ENCODE data around the gene FAIM2. TPM values are rescaled to one million over a fixed set of nuclear protein-coding genes. Genes with fewer than 3 reads are reported as not detected.

Gene FAIM2
- total RNA-seq, 1 donor from 2014 or later: not detected

- DNase-seq (ENCODE audit: low read depth): no peak
These were observed 36.0 kb upstream of the FAIM2 start for GRCh38 chr12:49939707-49940106.

- DNase-seq (ENCODE audit: low read depth): no peak
These were observed 35.6 kb upstream of the FAIM2 start for GRCh38 chr12:49939307-49939706.

- DNase-seq (ENCODE audit: low read depth): no peak
These were observed 34.1 kb upstream of the FAIM2 start for GRCh38 chr12:49937639-49938300.

GRCh38 chr12:49936925-49937324 is 33.2 kb upstream of the FAIM2 start:
- DNase-seq (ENCODE audit: low read depth): peak; percentile 85

GRCh38 chr12:49934505-49934904 is 30.8 kb upstream of the FAIM2 start:
- no peak for DNase-seq (ENCODE audit: low read depth)

- DNase-seq (ENCODE audit: low read depth): no peak
These were observed 30.1 kb upstream of the FAIM2 start for GRCh38 chr12:49933796-49934195.

DNA sequence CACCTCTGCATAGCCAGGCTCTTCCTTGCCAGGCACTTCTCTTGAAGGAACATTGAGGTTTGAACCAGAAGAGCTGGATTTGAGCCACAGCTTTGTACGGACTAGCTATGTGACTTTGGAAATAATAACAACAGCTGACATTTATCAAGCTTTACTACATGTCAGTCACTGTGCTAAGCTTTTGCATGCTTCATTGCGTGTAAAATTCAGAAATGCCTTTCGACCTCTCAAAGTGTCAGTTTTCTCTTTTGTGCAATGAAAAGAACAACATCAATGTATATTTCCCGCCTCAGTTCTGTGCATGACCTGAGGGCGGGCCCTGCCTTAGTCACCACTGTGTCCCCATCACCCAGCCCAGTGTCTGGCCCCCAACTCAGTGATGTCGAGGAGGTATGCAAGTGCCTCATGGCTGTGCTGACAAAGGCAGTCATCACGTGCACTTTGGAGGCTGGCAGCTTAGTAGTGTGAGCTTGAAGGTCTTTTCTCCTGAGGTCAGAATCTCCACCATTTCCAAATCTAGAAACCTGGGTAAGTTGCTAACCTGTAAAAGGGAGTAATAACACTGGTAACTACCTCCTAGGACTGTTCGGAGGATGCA is 28.9 kb upstream of the FAIM2 start:
- DNase-seq (ENCODE audit: low read depth): no peak

- no peak for DNase-seq (ENCODE audit: low read depth)
These were observed 28.3 kb upstream of the FAIM2 start for GRCh38 chr12:49932023-49932422.

DNA sequence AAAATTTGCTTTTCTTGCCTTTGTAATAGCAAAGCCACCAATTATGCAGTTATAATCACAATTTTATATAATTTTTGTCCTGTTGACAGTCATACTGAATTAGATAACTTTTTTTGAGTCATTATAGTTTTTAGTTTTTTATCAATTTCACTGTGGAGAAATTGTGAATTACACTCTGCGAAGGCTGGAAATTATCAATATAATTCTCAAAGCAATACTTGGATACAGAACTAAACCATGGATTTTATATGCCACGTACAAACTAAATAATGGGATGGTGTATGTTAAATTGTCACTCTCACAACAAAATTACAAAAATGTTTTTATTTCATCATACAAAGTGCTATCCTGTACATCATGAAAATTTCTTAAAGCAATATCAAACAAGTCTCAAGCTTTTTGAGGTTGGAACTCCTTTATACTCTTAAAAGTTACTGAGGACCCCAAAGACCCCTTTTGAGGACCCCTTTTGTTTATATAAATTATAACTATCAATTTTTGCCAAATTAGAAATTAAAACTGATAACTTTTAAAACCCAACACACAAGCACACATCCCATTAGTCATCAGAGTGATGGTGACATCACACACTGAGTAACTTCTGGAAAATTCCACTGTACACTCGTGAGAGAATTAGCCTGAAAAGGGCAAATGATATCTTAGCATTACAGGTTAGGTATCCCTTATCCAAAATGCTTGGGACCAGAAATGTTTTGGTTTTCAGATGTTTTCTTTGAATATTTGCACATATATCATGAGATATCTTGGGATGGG is 27.0 kb upstream of the FAIM2 start:
- peak; percentile 77 for DNase-seq (ENCODE audit: low read depth)

GRCh38 chr12:49929581-49929980 is 25.9 kb upstream of the FAIM2 start:
- no peak for DNase-seq (ENCODE audit: low read depth)

- no peak for DNase-seq (ENCODE audit: low read depth)
These were observed 24.8 kb upstream of the FAIM2 start for GRCh38 chr12:49928471-49928870.

GRCh38 chr12:49925433-49926204 is 21.9 kb upstream of the FAIM2 start:
- no peak for DNase-seq (ENCODE audit: low read depth)

GRCh38 chr12:49924628-49925246 is 21.0 kb upstream of the FAIM2 start:
- DNase-seq (ENCODE audit: low read depth): no peak

- DNase-seq (ENCODE audit: low read depth): no peak
These were observed 20.3 kb upstream of the FAIM2 start for GRCh38 chr12:49923880-49924556.

GRCh38 chr12:49923035-49923644 is 19.4 kb upstream of the FAIM2 start:
- DNase-seq (ENCODE audit: low read depth): no peak

DNA sequence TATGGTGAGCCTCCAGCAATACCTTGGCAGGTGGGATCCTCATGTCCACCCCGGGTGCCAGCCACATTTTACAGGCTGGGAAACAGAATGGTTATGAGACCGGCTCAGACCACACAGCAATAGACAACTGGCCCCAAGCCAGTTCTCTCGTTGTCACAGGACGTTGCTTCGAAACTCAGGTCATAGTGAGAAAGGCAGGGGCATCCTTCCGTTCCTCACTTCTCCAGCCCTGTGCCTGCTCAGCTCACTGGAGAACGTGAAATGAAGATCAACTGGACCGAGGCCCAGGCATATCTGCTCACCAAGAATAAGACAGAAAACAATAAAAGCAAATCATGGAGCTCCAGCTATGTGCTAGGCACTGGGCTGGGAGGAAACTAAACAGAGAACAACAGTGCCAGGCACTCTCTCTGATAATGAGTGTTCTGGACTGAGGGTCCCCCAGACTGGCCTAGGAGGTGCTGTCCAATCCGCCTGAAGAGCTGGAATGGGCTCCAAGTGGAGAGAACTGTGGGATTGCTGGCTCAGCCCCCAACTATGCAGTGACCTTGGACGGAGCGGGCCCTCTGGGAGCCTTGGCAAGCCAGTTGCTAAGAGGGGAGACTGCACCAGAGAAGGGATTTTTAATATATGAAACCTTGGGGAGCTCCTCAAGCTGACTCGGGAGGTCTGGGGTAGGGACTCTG is 18.8 kb upstream of the FAIM2 start:
- no peak for DNase-seq (ENCODE audit: low read depth)

DNA sequence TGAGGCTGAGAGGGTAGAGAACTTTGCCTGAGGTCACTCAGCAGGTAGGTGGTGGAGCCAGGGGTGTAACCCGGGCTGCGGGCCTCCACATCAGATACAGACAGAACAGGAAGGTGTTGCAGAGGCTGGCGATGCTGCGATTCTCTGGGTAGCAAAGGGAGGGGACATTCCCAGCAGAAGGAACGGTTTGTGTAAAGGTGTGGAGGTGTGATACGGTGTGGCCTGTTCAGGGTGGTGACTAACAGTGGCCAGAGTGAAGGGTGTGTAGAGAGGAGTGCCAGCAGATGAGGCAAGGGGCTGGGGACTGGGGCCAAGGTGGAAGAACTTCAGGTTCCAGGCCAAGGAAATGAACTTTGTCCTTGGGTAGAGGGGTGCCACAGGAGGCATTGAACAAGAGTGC is 18.2 kb upstream of the FAIM2 start:
- no peak for DNase-seq (ENCODE audit: low read depth)

GRCh38 chr12:49921299-49921698 is 17.6 kb upstream of the FAIM2 start:
- no peak for DNase-seq (ENCODE audit: low read depth)

GRCh38 chr12:49920915-49921286 is 17.2 kb upstream of the FAIM2 start:
- DNase-seq (ENCODE audit: low read depth): no peak

GRCh38 chr12:49920241-49920914 is 16.7 kb upstream of the FAIM2 start:
- DNase-seq (ENCODE audit: low read depth): peak; percentile 10
